SU-DHL-6 (cell line): ENCODE results near the gene OSBP2.

ENCODE experiments used
- H2AFZ ChIP-seq: fragments of 200-600 bp; sonication (generic); 2 replicates; pipeline ENCODE4 v1.6.1; 2014; ENCODE audit warnings: low read depth, mild to moderate bottlenecking, moderate library complexity, mixed read lengths, antibody characterized with exemption, low read length; ENCODE audit not compliant: severe bottlenecking
- H3F3A ChIP-seq: fragments of 200-600 bp; shearing (Covaris generic); 2 replicates; pipeline ENCODE4 v1.6.0; 2016; ENCODE audit warnings: antibody characterized with exemption, mild to moderate bottlenecking; ENCODE audit not compliant: insufficient read depth
- H3K27ac ChIP-seq: fragments of 200-600 bp; sonication (generic); 2 replicates; pipeline ENCODE4 v1.5.1; 2016; ENCODE audit warnings: low read depth, mild to moderate bottlenecking, low read length, moderate library complexity, mixed read lengths
- H3K27me3 ChIP-seq: fragments of 200-600 bp; sonication (generic), shearing (Covaris generic); 2 replicates; pipeline ENCODE4 v1.6.0; 2014; ENCODE audit warnings: mild to moderate bottlenecking, low read length
- H3K36me3 ChIP-seq: fragments of 200-600 bp; sonication (generic); 2 replicates; pipeline ENCODE4 v1.6.1; 2014; ENCODE audit warnings: mild to moderate bottlenecking, low read length, mixed read lengths
- H3K4me2 ChIP-seq: fragments of 300-600, 200-600 bp; shearing (Covaris generic), sonication (generic); 2 replicates; pipeline ENCODE4 v1.6.0; 2014; ENCODE audit warnings: low read length, low read depth, mild to moderate bottlenecking; ENCODE audit not compliant: poor library complexity, severe bottlenecking
- H3K4me3 ChIP-seq: fragments of 200-600 bp; sonication (generic); 2 replicates; pipeline ENCODE4 v1.5.1; 2014; ENCODE audit warnings: antibody characterized with exemption, low read length, mild to moderate bottlenecking, mixed read lengths; ENCODE audit not compliant: insufficient read depth, poor library complexity, severe bottlenecking
- H3K79me2 ChIP-seq: fragments of 200-600 bp; sonication (generic); 2 replicates; pipeline ENCODE4 v1.6.1; 2014; ENCODE audit warnings: mild to moderate bottlenecking, low read length, moderate library complexity; ENCODE audit not compliant: insufficient read depth
- H3K9ac ChIP-seq: fragments of 200-600 bp; sonication (generic); 2 replicates; pipeline ENCODE4 v1.7.0; 2014; ENCODE audit warnings: mild to moderate bottlenecking, low read length
- H3K9me2 ChIP-seq: fragments of 200-600 bp; sonication (generic); replicated peaks from 2 replicates; pipeline ENCODE4 v1.6.1; 2014; ENCODE audit warnings: low read length; ENCODE audit not compliant: insufficient read depth
- H3K9me3 ChIP-seq: fragments of 200-600 bp; sonication (generic); 2 replicates; pipeline ENCODE4 v1.6.1; 2014; ENCODE audit warnings: low read length, mixed read lengths; ENCODE audit not compliant: insufficient read depth
- H4K20me1 ChIP-seq: fragments of 200-600 bp; sonication (generic); 2 replicates; pipeline ENCODE4 v1.6.1; 2014; ENCODE audit warnings: low read depth, mild to moderate bottlenecking, antibody characterized with exemption, low read length, moderate library complexity, mixed read lengths
- EZH2phosphoT487 ChIP-seq: fragments of 200-600 bp; sonication (generic), shearing (Covaris generic); conservative IDR thresholded peaks from 2 replicates; pipeline ENCODE4 v1.6.1; 2018; ENCODE audit warnings: mild to moderate bottlenecking, antibody characterized with exemption, low read length, moderate library complexity, mixed read lengths
- TF ChIP-seq, protein P1 (sequence below): fragments of 200-600 bp; sonication (generic); IDR thresholded peaks from one replicate; pipeline ENCODE4 v1.5.1; 2017; ENCODE audit warnings: antibody characterized with exemption, mild to moderate bottlenecking, low read length, moderate library complexity; ENCODE audit not compliant: insufficient read depth, poor library complexity, severe bottlenecking

The OSBP2 gene

DNA sequence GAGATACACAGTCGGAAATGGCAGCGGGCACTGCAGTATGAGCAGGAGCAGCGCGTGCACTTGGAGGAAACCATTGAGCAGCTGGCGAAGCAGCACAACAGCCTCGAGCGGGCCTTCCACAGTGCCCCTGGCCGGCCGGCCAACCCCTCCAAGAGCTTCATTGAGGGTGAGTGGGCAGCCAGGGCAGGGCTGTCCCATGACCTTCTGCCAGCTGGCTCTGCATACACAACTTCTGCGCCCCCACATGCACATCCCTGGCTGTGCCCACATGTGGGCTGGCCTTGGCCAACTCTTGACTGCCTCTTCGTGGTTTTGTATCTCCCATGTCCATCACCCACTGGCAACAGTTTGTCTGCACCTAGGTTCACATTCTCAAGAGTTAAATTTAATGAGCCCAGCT lies 192.8 kb downstream of the OSBP2 start:
- no peak overlapping the region for H3K27ac ChIP-seq
- H3K4me3 ChIP-seq = no peak overlapping the region
- no peaks in the 10 kb centered on the region for H3K79me2 ChIP-seq
- H3F3A ChIP-seq = no peaks in the 10 kb centered on the region
- H3K9ac ChIP-seq = no peak overlapping the region
- H3K27me3 ChIP-seq = no peaks in the 10 kb centered on the region
- TF ChIP-seq, protein P1, sequence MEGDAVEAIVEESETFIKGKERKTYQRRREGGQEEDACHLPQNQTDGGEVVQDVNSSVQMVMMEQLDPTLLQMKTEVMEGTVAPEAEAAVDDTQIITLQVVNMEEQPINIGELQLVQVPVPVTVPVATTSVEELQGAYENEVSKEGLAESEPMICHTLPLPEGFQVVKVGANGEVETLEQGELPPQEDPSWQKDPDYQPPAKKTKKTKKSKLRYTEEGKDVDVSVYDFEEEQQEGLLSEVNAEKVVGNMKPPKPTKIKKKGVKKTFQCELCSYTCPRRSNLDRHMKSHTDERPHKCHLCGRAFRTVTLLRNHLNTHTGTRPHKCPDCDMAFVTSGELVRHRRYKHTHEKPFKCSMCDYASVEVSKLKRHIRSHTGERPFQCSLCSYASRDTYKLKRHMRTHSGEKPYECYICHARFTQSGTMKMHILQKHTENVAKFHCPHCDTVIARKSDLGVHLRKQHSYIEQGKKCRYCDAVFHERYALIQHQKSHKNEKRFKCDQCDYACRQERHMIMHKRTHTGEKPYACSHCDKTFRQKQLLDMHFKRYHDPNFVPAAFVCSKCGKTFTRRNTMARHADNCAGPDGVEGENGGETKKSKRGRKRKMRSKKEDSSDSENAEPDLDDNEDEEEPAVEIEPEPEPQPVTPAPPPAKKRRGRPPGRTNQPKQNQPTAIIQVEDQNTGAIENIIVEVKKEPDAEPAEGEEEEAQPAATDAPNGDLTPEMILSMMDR = no peak
- TF ChIP-seq EZH2phosphoT487 = no peak
- no peak overlapping the region for H3K4me2 ChIP-seq
- no peaks in the 10 kb centered on the region for H3K36me3 ChIP-seq
- no peaks in the 10 kb centered on the region for H4K20me1 ChIP-seq
- H2AFZ ChIP-seq = no peak overlapping the region
- H3K9me2 ChIP-seq = no peaks in the 10 kb centered on the region
- H3K9me3 ChIP-seq = no peaks in the 10 kb centered on the region

DNA sequence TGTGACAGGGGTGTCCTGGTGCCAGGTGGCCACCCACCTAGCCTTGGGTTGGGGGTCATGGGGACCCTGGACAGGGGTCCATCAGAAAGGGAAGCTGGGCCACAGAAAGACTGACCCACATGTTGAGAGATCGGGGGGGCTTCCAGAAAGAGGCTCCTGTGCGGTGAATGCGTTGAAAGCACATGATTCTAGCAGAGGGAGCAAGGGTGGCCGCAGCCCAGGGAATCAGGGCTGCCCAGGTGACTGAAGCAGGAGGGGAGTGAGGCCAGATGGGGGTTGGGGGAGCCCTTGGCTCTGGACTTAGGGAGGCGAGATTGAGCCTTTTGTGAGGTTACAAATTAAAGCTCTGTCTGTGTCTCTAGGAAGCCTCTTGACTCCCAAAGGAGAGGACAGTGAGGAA lies 193.2 kb downstream of the OSBP2 start:
- TF ChIP-seq, protein P1 = no peak
- no peak for TF ChIP-seq EZH2phosphoT487
- H3K9me3 ChIP-seq = no peaks in the 10 kb centered on the region

DNA sequence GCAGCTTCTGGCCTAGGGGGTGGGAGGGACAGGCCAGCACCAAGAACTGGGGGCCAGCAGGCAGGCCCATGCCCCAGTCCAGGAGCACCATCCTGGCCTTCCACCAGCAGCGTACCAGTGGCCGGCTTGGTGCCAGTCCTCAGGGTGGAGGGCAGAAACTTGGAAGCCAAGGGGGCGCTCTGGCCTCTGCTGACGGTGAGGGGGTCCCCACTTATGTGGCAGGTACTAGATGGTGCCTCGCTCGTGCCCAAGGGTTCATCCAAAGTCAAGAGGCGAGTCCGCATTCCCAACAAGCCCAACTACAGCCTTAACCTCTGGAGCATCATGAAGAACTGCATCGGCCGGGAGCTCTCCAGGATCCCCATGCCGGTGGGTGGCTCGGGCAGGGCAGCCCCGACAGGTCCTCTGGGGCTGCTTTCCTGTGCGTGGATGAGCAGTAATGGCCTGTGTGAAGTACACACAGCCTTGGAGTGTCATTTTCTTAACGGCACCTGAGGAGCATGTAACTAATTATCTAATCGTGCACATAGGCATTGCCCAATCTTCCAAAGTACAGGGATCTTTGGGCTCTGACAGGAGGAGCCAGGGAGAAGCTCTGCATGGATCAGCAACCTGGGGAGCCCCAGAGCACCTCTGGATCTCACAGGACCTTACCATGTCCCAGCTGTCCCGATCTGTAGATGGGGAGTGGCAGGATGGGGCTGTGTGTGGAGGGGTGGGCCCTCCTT lies 194.8 kb downstream of the OSBP2 start:
- Histone ChIP-seq H3K27ac (no peak overlapping the region), H3K9me2 (no peaks in the 10 kb centered on the region), H3K36me3 (no peaks in the 10 kb centered on the region), H3K4me2 (no peak overlapping the region), H3K4me3 (no peak overlapping the region), H4K20me1 (no peaks in the 10 kb centered on the region), H2AFZ (no peak overlapping the region), H3K9me3 (no peaks in the 10 kb centered on the region), H3K79me2 (no peaks in the 10 kb centered on the region), H3K27me3 (no peaks in the 10 kb centered on the region), H3F3A (no peaks in the 10 kb centered on the region), H3K9ac (no peak overlapping the region)
- no peak for TF ChIP-seq EZH2phosphoT487
- TF ChIP-seq, protein P1 = no peak

More for the DNA sequence above, 193.2 kb downstream of the OSBP2 start:
- no peaks in the 10 kb centered on the region for H3F3A ChIP-seq
- H2AFZ ChIP-seq = no peak overlapping the region
- H3K4me3 ChIP-seq = no peak overlapping the region
- no peaks in the 10 kb centered on the region for H3K36me3 ChIP-seq
- H3K27me3 ChIP-seq = no peaks in the 10 kb centered on the region
- no peak overlapping the region for H3K9ac ChIP-seq
- no peaks in the 10 kb centered on the region for H3K9me2 ChIP-seq
- H3K79me2 ChIP-seq = no peaks in the 10 kb centered on the region
- H4K20me1 ChIP-seq = no peaks in the 10 kb centered on the region
- H3K4me2 ChIP-seq = no peak overlapping the region
- H3K27ac ChIP-seq = no peak overlapping the region
